Endodermal cell (in vitro differentiated cells): ENCODE measurements around the gene TRMT112. TPM values are rescaled to one million over a fixed set of nuclear protein-coding genes. Genes with fewer than 3 reads are reported as not detected.

Source experiments
- DNase-seq: peaks from one replicate; pipeline ENCODE4 v3.0.0-alpha.2; 2017
- H3K27ac ChIP-seq: 2 replicates; pipeline ENCODE4 v1.5.1; 2013; ENCODE audit warnings: mild to moderate bottlenecking, low read depth, low read length, moderate library complexity
- H3K27me3 ChIP-seq: 2 replicates; pipeline ENCODE4 v1.6.1; 2013; ENCODE audit warnings: mild to moderate bottlenecking, low read length, moderate library complexity; ENCODE audit not compliant: insufficient read depth, control insufficient read depth, poor library complexity, severe bottlenecking
- H3K36me3 ChIP-seq: 2 replicates; pipeline ENCODE4 v1.7.0; 2013; ENCODE audit warnings: mild to moderate bottlenecking, low read length, moderate library complexity; ENCODE audit not compliant: control insufficient read depth, insufficient read depth
- H3K4me1 ChIP-seq: one replicate; pipeline ENCODE4 v1.7.0; 2013; ENCODE audit warnings: low read length; ENCODE audit not compliant: control insufficient read depth, insufficient read depth
- H3K4me3 ChIP-seq: 2 replicates; pipeline ENCODE4 v1.5.1; 2013; ENCODE audit warnings: mild to moderate bottlenecking, low read length, moderate library complexity
- H3K9ac ChIP-seq: 2 replicates; pipeline ENCODE4 v1.6.1; 2013; ENCODE audit warnings: mild to moderate bottlenecking, low read length, moderate library complexity; ENCODE audit not compliant: poor library complexity, severe bottlenecking; ENCODE audit errors: extremely low read depth
- H3K9me3 ChIP-seq: 2 replicates; pipeline ENCODE4 v1.6.1; 2013; ENCODE audit warnings: mild to moderate bottlenecking, low read length, moderate library complexity; ENCODE audit not compliant: control insufficient read depth
- H3K27ac Mint-ChIP-seq: 2 replicates; pipeline ENCODE4 v1.8.0; 2020; ENCODE audit warnings: mixed read lengths
- H3K27me3 Mint-ChIP-seq: 2 replicates; pipeline ENCODE4 v1.8.0; 2021; ENCODE audit warnings: mild to moderate bottlenecking, mixed read lengths; ENCODE audit not compliant: insufficient read depth
- H3K36me3 Mint-ChIP-seq: 2 replicates; pipeline ENCODE4 v1.8.0; 2020; ENCODE audit warnings: low read depth, mixed read lengths
- H3K4me1 Mint-ChIP-seq: 2 replicates; pipeline ENCODE4 v1.8.0; 2020; ENCODE audit warnings: mixed read lengths
- H3K4me3 Mint-ChIP-seq: 2 replicates; pipeline ENCODE4 v1.8.0; 2020; ENCODE audit warnings: mild to moderate bottlenecking, moderate library complexity, mixed read lengths
- H3K9me3 Mint-ChIP-seq: 2 replicates; pipeline ENCODE4 v1.8.0; 2020; ENCODE audit warnings: mild to moderate bottlenecking, mixed read lengths
- CTCF ChIP-seq: fragments of 200-600 bp; sonication (generic); conservative IDR thresholded peaks from 2 replicates; pipeline ENCODE4 v1.5.0; 2021; ENCODE audit warnings: antibody characterized with exemption, mild to moderate bottlenecking
- WGBS, 2 experiments: methylation state at CpG; one replicate each; pipeline versions ENCODE4 v1.1.5 to v1.1.7; 2013; ENCODE audit warnings: missing lambda C conversion rate in 2 of 2, mixed read lengths in 1 of 2; ENCODE audit not compliant: insufficient coverage in 1 of 2, insufficient read length in 1 of 2; 5-methylcytosine and 5-hydroxymethylcytosine counted together
- total RNA-seq, 2 donors: library from RNA; stranded (reverse); fragmentation: NEBNext Ultra II Directional in 1 of 2; extraction: Animal tissue kit (Norgen Biotek cat#: 25700) in 1 of 2; gene quantifications; 2 replicates in 1 of 2; 3 replicates in 1 of 2; pipeline ENCODE4 v1.2.1, GENCODE V29; 2021

The TRMT112 gene
- total RNA-seq, 2 donors from 2014 or later: 265 to 352 TPM

GRCh38 chr11:64338716-64339115 is 21.4 kb upstream of the TRMT112 start:
- no peak overlapping the region for H3K9ac ChIP-seq
- no peaks in the 10 kb centered on the region for H3K4me1 ChIP-seq
- no peaks in the 10 kb centered on the region for H3K9me3 ChIP-seq
- no peaks in the 10 kb centered on the region for H3K36me3 Mint-ChIP-seq
- peaks cover 13% of the 10 kb centered on the region for H3K27me3 Mint-ChIP-seq
- no peak overlapping the region for H3K27ac ChIP-seq
- no peaks in the 10 kb centered on the region for H3K36me3 ChIP-seq
- H3K4me1 Mint-ChIP-seq: peaks cover 11% of the 10 kb centered on the region
- DNase-seq: no peak
- WGBS, 2 experiments: 89 to 91% methylated on average over 8 of the region's 8 CpGs
- TF ChIP-seq CTCF: no peak
- no peaks in the 10 kb centered on the region for H3K9me3 Mint-ChIP-seq
- H3K4me3 ChIP-seq: no peak overlapping the region
- H3K27ac Mint-ChIP-seq: no peak overlapping the region
- no peak overlapping the region for H3K4me3 Mint-ChIP-seq
- no peaks in the 10 kb centered on the region for H3K27me3 ChIP-seq

GRCh38 chr11:64337538-64338249 is 20.3 kb upstream of the TRMT112 start:
- H3K4me1 Mint-ChIP-seq: peaks cover 11% of the 10 kb centered on the region
- no peaks in the 10 kb centered on the region for H3K36me3 ChIP-seq

More at GRCh38 chr11:64337538-64338249, 20.3 kb upstream of the TRMT112 start:
- no peak overlapping the region for H3K4me3 ChIP-seq
- WGBS, 2 experiments: 92 to 96% methylated on average over 7 of the region's 8 CpGs
- H3K27ac Mint-ChIP-seq: no peak overlapping the region
- no peaks in the 10 kb centered on the region for H3K9me3 Mint-ChIP-seq
- no peak overlapping the region for H3K4me3 Mint-ChIP-seq
- no peaks in the 10 kb centered on the region for H3K4me1 ChIP-seq
- H3K9ac ChIP-seq: no peak overlapping the region
- no peaks in the 10 kb centered on the region for H3K9me3 ChIP-seq
- DNase-seq: no peak
- no peak overlapping the region for H3K27ac ChIP-seq
- H3K27me3 ChIP-seq: no peaks in the 10 kb centered on the region
- H3K27me3 Mint-ChIP-seq: peaks cover 13% of the 10 kb centered on the region
- H3K36me3 Mint-ChIP-seq: no peaks in the 10 kb centered on the region
- no peak for TF ChIP-seq CTCF
